Smooth muscle cell (in vitro differentiated cells): ENCODE results near the gene ECSCR. TPM values are rescaled to one million over a fixed set of nuclear protein-coding genes. Genes with fewer than 3 reads are reported as not detected.

Source experiments
- DNase-seq: peaks from one replicate; lab custom pipeline; 2025; ENCODE audit not compliant: unreplicated experiment; lab: John Stamatoyannopoulos, UW
- H2AFZ ChIP-seq: fragments of 200-600 bp; sonication (generic); 2 replicates; pipeline ENCODE4 v1.6.0; 2016; ENCODE audit warnings: antibody characterized with exemption, low read depth, mild to moderate bottlenecking
- H3F3A ChIP-seq: fragments of 200-600 bp; sonication (generic); 2 replicates; pipeline ENCODE4 v1.6.0; 2017; ENCODE audit warnings: antibody characterized with exemption, low read depth
- H3K27ac ChIP-seq: fragments of 200-600 bp; sonication (generic); 2 replicates; pipeline ENCODE4 v1.5.1; 2016; ENCODE audit warnings: low read depth, mild to moderate bottlenecking
- H3K27me3 ChIP-seq: fragments of 200-600 bp; sonication (generic); 2 replicates; pipeline ENCODE4 v1.6.1; 2016; ENCODE audit warnings: low read depth, mild to moderate bottlenecking
- H3K36me3 ChIP-seq: fragments of 200-600 bp; sonication (generic); 2 replicates; pipeline ENCODE4 v1.5.1; 2016; ENCODE audit warnings: low read depth
- H3K4me1 ChIP-seq: fragments of 200-600 bp; sonication (generic); 2 replicates; pipeline ENCODE4 v1.5.1; 2016; ENCODE audit warnings: low read depth
- H3K4me2 ChIP-seq: fragments of 200-600 bp; sonication (generic); 2 replicates; pipeline ENCODE4 v1.6.0; 2016; ENCODE audit warnings: mild to moderate bottlenecking
- H3K4me3 ChIP-seq: fragments of 200-600 bp; sonication (generic); 2 replicates; pipeline ENCODE4 v1.5.1; 2016; ENCODE audit warnings: mild to moderate bottlenecking
- H3K79me2 ChIP-seq: fragments of 200-600 bp; sonication (generic); 2 replicates; pipeline ENCODE4 v1.6.0; 2016; ENCODE audit warnings: low read depth, mild to moderate bottlenecking
- H3K9ac ChIP-seq: fragments of 200-600 bp; sonication (generic); 2 replicates; pipeline ENCODE4 v1.6.0; 2016; ENCODE audit warnings: low read depth
- H3K9me3 ChIP-seq: fragments of 200-600 bp; sonication (generic); replicated peaks from 2 replicates; pipeline ENCODE4 v1.5.1; 2016; ENCODE audit warnings: low read depth
- H4K20me1 ChIP-seq: fragments of 200-600 bp; sonication (generic); 2 replicates; pipeline ENCODE4 v1.6.0; 2016; ENCODE audit warnings: low read depth
- WGBS: methylation state at CpG from one replicate; pipeline ENCODE4 v1.1.7; 2016; ENCODE audit warnings: low lambda C conversion rate; 5-methylcytosine and 5-hydroxymethylcytosine counted together
- polyA plus RNA-seq: library from polyadenylated mRNA; unstranded; fragments of >200 nt; fragmentation: Nextera tagmentation; extraction: Ambion mirVana; gene quantifications from 2 replicates; pipeline ENCODE4 v1.2.1, GENCODE V29; 2016
- total RNA-seq: library from RNA; depleted of rRNA; stranded (reverse); fragments of >200 nt; gene quantifications from 2 replicates; pipeline ENCODE4 v1.2.3, GENCODE V29; 2014
- TF ChIP-seq, protein P1 (sequence below): fragments of 200-600 bp; sonication (generic); IDR thresholded peaks from 2 replicates; pipeline ENCODE4 v1.5.1; 2017; ENCODE audit warnings: borderline replicate concordance, mild to moderate bottlenecking, antibody characterized with exemption; ENCODE audit not compliant: insufficient read depth, poor library complexity, severe bottlenecking

ECSCR gene
- total and polyA plus RNA-seq, 2 experiments from 2014 or later: 0.41 TPM; not detected in 1

DNA sequence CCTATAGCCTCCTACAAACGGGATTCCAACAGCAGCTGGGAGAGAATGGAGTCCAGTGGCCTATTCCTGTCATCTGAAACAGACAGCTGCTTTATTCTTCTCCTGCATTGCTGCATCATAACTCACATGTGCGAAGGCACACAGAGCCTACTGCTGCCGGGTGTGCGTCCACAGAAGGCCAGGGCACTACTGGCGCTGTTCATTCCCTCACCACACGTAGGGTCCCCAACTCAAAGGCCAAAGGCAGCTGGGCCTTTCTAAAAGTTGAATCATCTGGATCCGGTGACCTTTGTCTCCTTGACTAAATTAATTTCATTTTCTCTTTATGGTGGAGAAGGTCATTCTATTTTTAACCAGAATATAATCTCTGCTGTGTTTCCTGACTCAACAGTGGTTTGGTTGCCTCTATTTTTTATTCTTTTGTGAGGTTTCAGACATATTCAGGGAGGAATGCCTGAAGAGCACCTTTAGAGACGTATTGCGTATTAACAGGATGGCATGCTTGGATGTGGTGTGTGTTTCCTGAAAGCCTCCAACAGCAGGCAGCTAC is 47.9 kb downstream of the ECSCR start:
- H2AFZ ChIP-seq: no peak overlapping the region
- no peaks in the 10 kb centered on the region for H3K36me3 ChIP-seq
- no peaks in the 10 kb centered on the region for H4K20me1 ChIP-seq
- H3K79me2 ChIP-seq: no peaks in the 10 kb centered on the region
- no peak overlapping the region for H3K27ac ChIP-seq
- no peak for DNase-seq
- H3F3A ChIP-seq: no peaks in the 10 kb centered on the region
- 96% methylated on average over 9 of the region's 9 CpGs for WGBS
- H3K27me3 ChIP-seq: no peaks in the 10 kb centered on the region
- H3K4me2 ChIP-seq: no peak overlapping the region
- peaks cover 9% of the 10 kb centered on the region for H3K4me1 ChIP-seq
- TF ChIP-seq, protein P1, sequence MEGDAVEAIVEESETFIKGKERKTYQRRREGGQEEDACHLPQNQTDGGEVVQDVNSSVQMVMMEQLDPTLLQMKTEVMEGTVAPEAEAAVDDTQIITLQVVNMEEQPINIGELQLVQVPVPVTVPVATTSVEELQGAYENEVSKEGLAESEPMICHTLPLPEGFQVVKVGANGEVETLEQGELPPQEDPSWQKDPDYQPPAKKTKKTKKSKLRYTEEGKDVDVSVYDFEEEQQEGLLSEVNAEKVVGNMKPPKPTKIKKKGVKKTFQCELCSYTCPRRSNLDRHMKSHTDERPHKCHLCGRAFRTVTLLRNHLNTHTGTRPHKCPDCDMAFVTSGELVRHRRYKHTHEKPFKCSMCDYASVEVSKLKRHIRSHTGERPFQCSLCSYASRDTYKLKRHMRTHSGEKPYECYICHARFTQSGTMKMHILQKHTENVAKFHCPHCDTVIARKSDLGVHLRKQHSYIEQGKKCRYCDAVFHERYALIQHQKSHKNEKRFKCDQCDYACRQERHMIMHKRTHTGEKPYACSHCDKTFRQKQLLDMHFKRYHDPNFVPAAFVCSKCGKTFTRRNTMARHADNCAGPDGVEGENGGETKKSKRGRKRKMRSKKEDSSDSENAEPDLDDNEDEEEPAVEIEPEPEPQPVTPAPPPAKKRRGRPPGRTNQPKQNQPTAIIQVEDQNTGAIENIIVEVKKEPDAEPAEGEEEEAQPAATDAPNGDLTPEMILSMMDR: no peak
- H3K9me3 ChIP-seq: no peaks in the 10 kb centered on the region
- no peak overlapping the region for H3K4me3 ChIP-seq
- H3K9ac ChIP-seq: no peak overlapping the region

- Histone ChIP-seq H3K79me2 (no peaks in the 10 kb centered on the region), H3K27me3 (no peaks in the 10 kb centered on the region), H3K4me2 (no peak overlapping the region), H3K9ac (no peak overlapping the region), H2AFZ (no peak overlapping the region), H3K9me3 (no peaks in the 10 kb centered on the region), H3K4me1 (peaks cover 2% of the 10 kb centered on the region), H3K36me3 (no peaks in the 10 kb centered on the region), H3F3A (no peaks in the 10 kb centered on the region), H4K20me1 (no peaks in the 10 kb centered on the region), H3K4me3 (no peak overlapping the region), H3K27ac (no peak overlapping the region)
- TF ChIP-seq, protein P1: no peak
- no peak for DNase-seq
- 97% methylated on average over 6 of the region's 6 CpGs for WGBS
Measured at GRCh38 chr5:139413963-139414362, 48.6 kb downstream of the ECSCR start.

GRCh38 chr5:139413153-139413552 is 49.4 kb downstream of the ECSCR start:
- Histone ChIP-seq H3K79me2 (no peaks in the 10 kb centered on the region), H3K36me3 (no peaks in the 10 kb centered on the region), H2AFZ (no peak overlapping the region), H3K9me3 (no peaks in the 10 kb centered on the region), H3K4me2 (no peak overlapping the region), H3K4me3 (no peak overlapping the region), H3K27ac (no peak overlapping the region), H3K4me1 (no peaks in the 10 kb centered on the region), H3K27me3 (no peaks in the 10 kb centered on the region), H4K20me1 (no peaks in the 10 kb centered on the region), H3K9ac (no peak overlapping the region), H3F3A (no peaks in the 10 kb centered on the region)
- DNase-seq: no peak
- TF ChIP-seq, protein P1: no peak
- WGBS: 100% methylated on average over 6 of the region's 6 CpGs

- no peaks in the 10 kb centered on the region for H3F3A ChIP-seq
- no peaks in the 10 kb centered on the region for H3K36me3 ChIP-seq
- H3K27me3 ChIP-seq: no peaks in the 10 kb centered on the region
- H3K79me2 ChIP-seq: no peaks in the 10 kb centered on the region
- H2AFZ ChIP-seq: no peak overlapping the region
- no peak overlapping the region for H3K9ac ChIP-seq
- TF ChIP-seq, protein P1: no peak
- peak overlapping the region; percentile 51 for H3K27ac ChIP-seq
- no peak overlapping the region for H3K4me2 ChIP-seq
- H3K4me1 ChIP-seq: no peaks in the 10 kb centered on the region
- 62% methylated on average over 17 of the region's 17 CpGs for WGBS
- no peak for DNase-seq
- no peaks in the 10 kb centered on the region for H4K20me1 ChIP-seq
- H3K9me3 ChIP-seq: no peaks in the 10 kb centered on the region
- H3K4me3 ChIP-seq: no peak overlapping the region
Measured at GRCh38 chr5:139410993-139411828, 51.3 kb downstream of the ECSCR start.
